Muscle layer of colon (tissue), 2 donors: ENCODE measurements around the gene SARS1.
"Not testable (repeated sequence)": the region's sequence is repeated elsewhere in the genome, so short reads cannot be mapped to it uniquely, and the experiment has no call there.

Experiments used
- H3K27ac ChIP-seq: one replicate; pipeline ENCODE4 v1.7.0; 2013; ENCODE audit warnings: low read depth, mild to moderate bottlenecking, low read length, moderate library complexity
- H3K27me3 ChIP-seq, 2 donors: one replicate each; pipeline ENCODE4 v1.7.0; 2013; ENCODE audit warnings: low read length in 2 of 2, mild to moderate bottlenecking in 2 of 2; ENCODE audit not compliant: insufficient read depth in 2 of 2, control insufficient read depth in 1 of 2
- H3K36me3 ChIP-seq: one replicate; pipeline ENCODE4 v1.7.0; 2013; ENCODE audit warnings: mild to moderate bottlenecking, low read length; ENCODE audit not compliant: insufficient read depth
- H3K4me1 ChIP-seq: one replicate; pipeline ENCODE4 v1.7.0; 2013; ENCODE audit warnings: mild to moderate bottlenecking, low read length; ENCODE audit not compliant: insufficient read depth
- H3K4me3 ChIP-seq, 2 donors: one replicate each; pipeline ENCODE4 v1.7.0; 2013; ENCODE audit warnings: low read length in 2 of 2, low read depth in 1 of 2, mild to moderate bottlenecking in 1 of 2, moderate library complexity in 1 of 2
- H3K9ac ChIP-seq: one replicate; pipeline ENCODE4 v1.7.0; 2013; ENCODE audit warnings: low read length
- H3K9me3 ChIP-seq: one replicate; pipeline ENCODE4 v1.7.0; 2013; ENCODE audit warnings: mild to moderate bottlenecking, low read length
- donor health status: abdominal sarcoma.
- donor health status: Adenocarcinoma of cecum.

The SARS1 gene

GRCh38 chr1:109275706-109276345, 62.1 kb downstream of the SARS1 start:
- no peaks in the 10 kb centered on the region for H3K9me3 ChIP-seq
- H3K27ac ChIP-seq = no peak overlapping the region
- H3K4me1 ChIP-seq = peaks cover 7% of the 10 kb centered on the region
- no peak overlapping the region for H3K9ac ChIP-seq
- H3K4me3 ChIP-seq = no peak overlapping the region
- no peaks in the 10 kb centered on the region for H3K27me3 ChIP-seq
- H3K36me3 ChIP-seq = no peaks in the 10 kb centered on the region

GRCh38 chr1:109277434-109278204, 63.9 kb downstream of the SARS1 start:
- H3K9ac ChIP-seq = no peak overlapping the region

GRCh38 chr1:109279615-109280278, 66.0 kb downstream of the SARS1 start:
- Histone ChIP-seq H3K9me3 (no peaks in the 10 kb centered on the region), H3K4me3 (no peak overlapping the region), H3K9ac (no peak overlapping the region), H3K36me3 (no peaks in the 10 kb centered on the region), H3K27ac (no peak overlapping the region), H3K4me1 (peaks cover 24% of the 10 kb centered on the region), H3K27me3 (no peaks in the 10 kb centered on the region)

More at GRCh38 chr1:109277434-109278204, 63.9 kb downstream of the SARS1 start:
- Histone ChIP-seq H3K36me3 (no peaks in the 10 kb centered on the region), H3K4me1 (peaks cover 16% of the 10 kb centered on the region), H3K4me3 (no peak overlapping the region), H3K9me3 (no peaks in the 10 kb centered on the region), H3K27ac (no peak overlapping the region), H3K27me3 (no peaks in the 10 kb centered on the region)

GRCh38 chr1:109280862-109281261, 67.1 kb downstream of the SARS1 start:
- no peaks in the 10 kb centered on the region for H3K9me3 ChIP-seq
- H3K9ac ChIP-seq = no peak overlapping the region
- peaks cover 18% of the 10 kb centered on the region for H3K4me1 ChIP-seq
- H3K27ac ChIP-seq = no peak overlapping the region
- H3K4me3 ChIP-seq = no peak overlapping the region
- no peaks in the 10 kb centered on the region for H3K27me3 ChIP-seq
- no peaks in the 10 kb centered on the region for H3K36me3 ChIP-seq

GRCh38 chr1:109281680-109282496, 68.2 kb downstream of the SARS1 start:
- no peak overlapping the region for H3K9ac ChIP-seq
- no peaks in the 10 kb centered on the region for H3K9me3 ChIP-seq
- no peaks in the 10 kb centered on the region for H3K36me3 ChIP-seq
- peak overlapping the region in 1 of 2 donors; percentile 85 for H3K4me3 ChIP-seq
- H3K27ac ChIP-seq = no peak overlapping the region
- H3K4me1 ChIP-seq = peaks cover 18% of the 10 kb centered on the region
- no peaks in the 10 kb centered on the region for H3K27me3 ChIP-seq

- no peaks in the 10 kb centered on the region for H3K9me3 ChIP-seq
- H3K4me1 ChIP-seq = peaks cover 18% of the 10 kb centered on the region
- peak overlapping the region; percentile 58 to 85 for H3K4me3 ChIP-seq
- H3K27me3 ChIP-seq = no peaks in the 10 kb centered on the region
- peak overlapping the region; percentile 84 for H3K27ac ChIP-seq
- H3K36me3 ChIP-seq = no peaks in the 10 kb centered on the region
- H3K9ac ChIP-seq = no peak overlapping the region
Observed at GRCh38 chr1:109282497-109282951, 68.8 kb downstream of the SARS1 start.

GRCh38 chr1:109282952-109283747, 69.4 kb downstream of the SARS1 start, which contains the start of gene PSRC1:
Gene PSRC1, minus strand, starts transcription at chr1:109283145.
- Histone ChIP-seq H3K4me1 (peaks cover 18% of the 10 kb centered on the region), H3K36me3 (no peaks in the 10 kb centered on the region), H3K9me3 (no peaks in the 10 kb centered on the region), H3K27me3 (no peaks in the 10 kb centered on the region), H3K4me3 (peak within 1 kb of the TSS; percentile 58 to 85), H3K9ac (peak within 1 kb of the TSS; percentile 51), H3K27ac (peak within 1 kb of the TSS; percentile 84)

GRCh38 chr1:109283748-109284600, 70.3 kb downstream of the SARS1 start:
- H3K36me3 ChIP-seq = no peaks in the 10 kb centered on the region
- H3K27me3 ChIP-seq = no peaks in the 10 kb centered on the region
- no peaks in the 10 kb centered on the region for H3K9me3 ChIP-seq
- peak overlapping the region; percentile 84 for H3K27ac ChIP-seq
- H3K4me1 ChIP-seq = peaks cover 18% of the 10 kb centered on the region
- H3K9ac ChIP-seq = peak overlapping the region; percentile 51
- peak overlapping the region; percentile 58 to 85 for H3K4me3 ChIP-seq

- not testable (repeated sequence) for H3K9me3 ChIP-seq, H3K9ac ChIP-seq, H3K27me3 ChIP-seq, H3K27ac ChIP-seq, H3K36me3 ChIP-seq, H3K4me3 ChIP-seq
- H3K4me1 ChIP-seq = peaks cover 18% of the 10 kb centered on the region
Observed at GRCh38 chr1:109286762-109287161, 73.0 kb downstream of the SARS1 start.
